Measurements from ENCODE around the gene PPP2R5C. TPM values are rescaled to one million over a fixed set of nuclear protein-coding genes. Genes with fewer than 3 reads are reported as not detected.

PPP2R5C gene
- polyA plus RNA-seq, 3 donors, result 61.9 to 72.5 (median 64.0) TPM

DNA sequence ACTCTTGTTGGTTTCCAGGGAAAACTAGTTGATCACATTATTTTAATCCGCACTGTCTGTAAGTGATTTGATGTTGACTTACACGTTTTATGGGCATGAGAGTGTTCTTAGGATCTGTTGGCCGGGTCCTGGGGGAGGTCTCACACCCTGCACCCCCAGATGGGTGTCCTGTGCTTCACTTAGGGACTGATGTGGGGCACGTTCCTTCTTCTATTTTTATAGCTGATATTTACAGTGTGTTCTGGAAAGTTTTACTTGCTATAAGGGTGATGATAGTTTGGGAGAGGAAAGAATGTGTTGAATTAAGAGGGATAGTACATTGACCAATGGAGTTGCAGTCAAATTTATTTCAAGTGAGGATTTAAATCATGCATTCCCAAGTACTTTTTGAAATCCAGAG is 106.3 kb downstream of the PPP2R5C start:
- TF ChIP-seq, protein P1, sequence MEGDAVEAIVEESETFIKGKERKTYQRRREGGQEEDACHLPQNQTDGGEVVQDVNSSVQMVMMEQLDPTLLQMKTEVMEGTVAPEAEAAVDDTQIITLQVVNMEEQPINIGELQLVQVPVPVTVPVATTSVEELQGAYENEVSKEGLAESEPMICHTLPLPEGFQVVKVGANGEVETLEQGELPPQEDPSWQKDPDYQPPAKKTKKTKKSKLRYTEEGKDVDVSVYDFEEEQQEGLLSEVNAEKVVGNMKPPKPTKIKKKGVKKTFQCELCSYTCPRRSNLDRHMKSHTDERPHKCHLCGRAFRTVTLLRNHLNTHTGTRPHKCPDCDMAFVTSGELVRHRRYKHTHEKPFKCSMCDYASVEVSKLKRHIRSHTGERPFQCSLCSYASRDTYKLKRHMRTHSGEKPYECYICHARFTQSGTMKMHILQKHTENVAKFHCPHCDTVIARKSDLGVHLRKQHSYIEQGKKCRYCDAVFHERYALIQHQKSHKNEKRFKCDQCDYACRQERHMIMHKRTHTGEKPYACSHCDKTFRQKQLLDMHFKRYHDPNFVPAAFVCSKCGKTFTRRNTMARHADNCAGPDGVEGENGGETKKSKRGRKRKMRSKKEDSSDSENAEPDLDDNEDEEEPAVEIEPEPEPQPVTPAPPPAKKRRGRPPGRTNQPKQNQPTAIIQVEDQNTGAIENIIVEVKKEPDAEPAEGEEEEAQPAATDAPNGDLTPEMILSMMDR (IDR thresholded peaks at IDR 0.05), result no peak
- H3K4me1 ChIP-seq (ENCODE audit: control insufficient read depth in 1 of 2, insufficient read depth in 2 of 2, low read length in 2 of 2), result no peaks in the 10 kb centered on the region

DNA sequence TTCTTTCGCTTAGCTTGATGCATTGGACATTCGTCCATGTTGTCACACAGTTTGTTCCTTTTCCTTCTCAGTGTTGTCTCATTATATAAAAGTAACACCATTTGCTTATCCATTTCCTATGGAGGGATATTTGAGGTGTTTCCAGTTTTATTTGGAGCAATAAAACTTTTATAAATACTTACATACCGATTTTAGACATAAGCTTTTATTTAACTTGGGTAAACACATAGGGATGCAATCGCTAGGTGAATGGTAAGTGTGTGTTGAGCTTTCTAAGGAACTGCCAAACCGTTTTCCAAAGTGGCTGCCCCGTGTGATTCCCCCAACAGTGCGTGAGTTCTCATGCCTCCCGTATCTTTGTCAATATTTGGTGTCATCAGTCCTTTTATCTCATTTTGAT is 107.7 kb downstream of the PPP2R5C start:
- peaks cover 42% of the 10 kb centered on the region for H4K20me1 ChIP-seq (ENCODE audit: insufficient read depth, low read length)
- Mint-ChIP-seq H3K9me3 (no peaks in the 10 kb centered on the region), H3K4me3 (no peak overlapping the region), H3K36me3 (peaks cover 20 to 35% of the 10 kb centered on the region in 2 donors), H3K27ac (peak overlapping the region in 2 of 7 donors; percentile 55 to 64), H3K27me3 (ENCODE audit: low read depth in 3 of 3) (no peaks in the 10 kb centered on the region), H3K4me1 (peaks cover 9% of the 10 kb centered on the region)
- H3K4me3 ChIP-seq (replicated peaks in 1 of 3; ENCODE audit: low read depth in 2 of 3, low read length in 3 of 3), result no peak overlapping the region
- H3K9ac ChIP-seq (ENCODE audit: insufficient read depth, low read length, poor library complexity, severe bottlenecking), result no peak overlapping the region
- H3K4me2 ChIP-seq (replicated peaks; ENCODE audit: extremely low read depth, low read length, poor library complexity, severe bottlenecking), result no peak overlapping the region
- no peak for DNase-seq
- WGBS (ENCODE audit: insufficient coverage), result no CpG with 5 or more reads among the region's 8 CpGs
- H2AFZ ChIP-seq (ENCODE audit: insufficient read depth, low read depth, low read length, poor library complexity, severe bottlenecking), result no peak overlapping the region
- no peak overlapping the region for H3K27ac ChIP-seq (ENCODE audit: low read depth in 1 of 2, low read length in 2 of 2)
- H3K36me3 ChIP-seq (replicated peaks in 1 of 2; ENCODE audit: control insufficient read depth in 1 of 2, insufficient read depth in 2 of 2, low read length in 2 of 2), result peaks cover 7 to 17% of the 10 kb centered on the region in 2 donors
- no peaks in the 10 kb centered on the region for H3K27me3 ChIP-seq (ENCODE audit: control insufficient read depth in 2 of 2, insufficient read depth in 2 of 2, low read length in 2 of 2)
- H3K9me3 ChIP-seq (replicated peaks in 1 of 2; ENCODE audit: control insufficient read depth in 1 of 2, insufficient read depth in 1 of 2, low read length in 2 of 2), result no peaks in the 10 kb centered on the region
- peaks cover 0 to 6% of the 10 kb centered on the region in 2 donors for H3K4me1 ChIP-seq (ENCODE audit: control insufficient read depth in 1 of 2, insufficient read depth in 2 of 2, low read length in 2 of 2)
- peaks cover 93% of the 10 kb centered on the region for H3K79me2 ChIP-seq (ENCODE audit: insufficient read depth, low read length)
- TF ChIP-seq, protein P1 (IDR thresholded peaks at IDR 0.05), result no peak
- intact Hi-C loops (cut with micrococcal nuclease), result no loop called here

More for the DNA sequence above, 106.3 kb downstream of the PPP2R5C start:
- intact Hi-C loops (cut with micrococcal nuclease), result no loop called here
- no peak overlapping the region for H2AFZ ChIP-seq (ENCODE audit: insufficient read depth, low read depth, low read length, poor library complexity, severe bottlenecking)
- no peak overlapping the region for H3K4me2 ChIP-seq (replicated peaks; ENCODE audit: extremely low read depth, low read length, poor library complexity, severe bottlenecking)
- H3K9ac ChIP-seq (ENCODE audit: insufficient read depth, low read length, poor library complexity, severe bottlenecking), result no peak overlapping the region
- Mint-ChIP-seq H3K27me3 (ENCODE audit: low read depth in 3 of 3) (no peaks in the 10 kb centered on the region), H3K9me3 (no peaks in the 10 kb centered on the region), H3K4me3 (no peak overlapping the region), H3K4me1 (no peaks in the 10 kb centered on the region), H3K36me3 (peaks cover 24 to 47% of the 10 kb centered on the region in 2 donors), H3K27ac (peak overlapping the region in 5 of 7 donors; percentile 19 to 87 (median 60))
- H3K36me3 ChIP-seq (replicated peaks in 1 of 2; ENCODE audit: control insufficient read depth in 1 of 2, insufficient read depth in 2 of 2, low read length in 2 of 2), result peaks cover 12 to 26% of the 10 kb centered on the region in 2 donors
- peaks cover 55% of the 10 kb centered on the region for H4K20me1 ChIP-seq (ENCODE audit: insufficient read depth, low read length)
- no peak for DNase-seq
- H3K79me2 ChIP-seq (ENCODE audit: insufficient read depth, low read length), result peaks cover 92% of the 10 kb centered on the region
- H3K27me3 ChIP-seq (ENCODE audit: control insufficient read depth in 2 of 2, insufficient read depth in 2 of 2, low read length in 2 of 2), result no peaks in the 10 kb centered on the region
- H3K4me3 ChIP-seq (replicated peaks in 1 of 3; ENCODE audit: low read depth in 2 of 3, low read length in 3 of 3), result no peak overlapping the region
- 81% methylated on average over 4 of the region's 4 CpGs for WGBS (ENCODE audit: insufficient coverage)
- no peaks in the 10 kb centered on the region for H3K9me3 ChIP-seq (replicated peaks in 1 of 2; ENCODE audit: control insufficient read depth in 1 of 2, insufficient read depth in 1 of 2, low read length in 2 of 2)
- H3K27ac ChIP-seq (ENCODE audit: low read depth in 1 of 2, low read length in 2 of 2), result no peak overlapping the region

Data from CD14-positive monocyte (primary cell).